B cell (primary cell): ENCODE measurements around the gene PRKCH. TPM values are rescaled to one million over a fixed set of nuclear protein-coding genes. Genes with fewer than 3 reads are reported as not detected.

Experiments
- ATAC-seq: fragments of 200-7000 bp; cut with Tn5 transposase; one replicate; pipeline ENCODE4 v1.10.0; 2021; ENCODE audit warnings: low read depth, mild to moderate bottlenecking, moderate number of reproducible peaks, moderate library complexity
- CTCF ChIA-PET: fragments of 350-600 bp; sonication (Branson Sonifier 250); formaldehyde crosslinking; loops from one replicate; lab custom pipeline; 2021; ENCODE audit warnings: antibody characterized with exemption, inconsistent platforms; lab: Charles Lee
- POLR2A ChIA-PET: fragments of 350-600 bp; sonication (Branson Sonifier 250); formaldehyde crosslinking; loops from one replicate; lab custom pipeline; 2021; ENCODE audit warnings: antibody characterized with exemption; lab: Charles Lee
- DNase-seq: peaks from one replicate; pipeline ENCODE4 v3.0.0; 2013
- H2AFZ ChIP-seq: 2 replicates; pipeline ENCODE4 v1.6.1; 2012; ENCODE audit warnings: mild to moderate bottlenecking, low read depth, low read length; ENCODE audit not compliant: insufficient read depth, poor library complexity, severe bottlenecking
- H3K27ac ChIP-seq, 2 donors: 1 replicate in 1 of 2; 2 replicates in 1 of 2; pipeline ENCODE4 v1.5.1; 2012 to 2013; ENCODE audit warnings: low read length in 2 of 2, mild to moderate bottlenecking in 2 of 2, moderate library complexity in 1 of 2
- H3K27me3 ChIP-seq, 4 experiments: fragments of 200-600 bp in 1 of 4; sonication (generic) in 1 of 4; replicated peaks in 1 of 4; 1 replicate in 2 of 4; 2 replicates in 2 of 4; pipeline versions ENCODE4 v1.6.1 to v1.7.0; 2013 to 2016; ENCODE audit warnings: low read length in 3 of 4, mild to moderate bottlenecking in 2 of 4, mixed read lengths in 1 of 4, moderate library complexity in 1 of 4; ENCODE audit not compliant: insufficient read depth in 4 of 4, control insufficient read depth in 3 of 4; ENCODE audit errors: control extremely low read depth in 1 of 4
- H3K36me3 ChIP-seq, 2 experiments: replicated peaks in 1 of 2; 1 replicate in 1 of 2; 2 replicates in 1 of 2; pipeline versions ENCODE4 v1.6.1 to v1.7.1; 2013; ENCODE audit warnings: low read length in 1 of 2; ENCODE audit not compliant: insufficient read depth in 2 of 2, control insufficient read depth in 1 of 2; ENCODE audit errors: control extremely low read depth in 1 of 2, extremely low read depth in 1 of 2
- H3K4me1 ChIP-seq, 2 donors: fragments of 200-600 bp in 1 of 2; sonication (generic) in 1 of 2; 1 replicate in 1 of 2; 2 replicates in 1 of 2; pipeline versions ENCODE4 v1.5.1 to v1.6.1; 2013 to 2017; ENCODE audit warnings: low read length in 2 of 2; ENCODE audit not compliant: control insufficient read depth in 2 of 2, insufficient read depth in 2 of 2
- H3K4me2 ChIP-seq: replicated peaks from 2 replicates; pipeline ENCODE3; 2012; ENCODE audit warnings: mild to moderate bottlenecking, low read depth, low read length; ENCODE audit not compliant: poor library complexity, severe bottlenecking
- H3K4me3 ChIP-seq, 5 experiments: fragments of 200-600 bp in 1 of 5; sonication (generic) in 1 of 5; 1 replicate in 3 of 5; 2 replicates in 2 of 5; pipeline versions ENCODE4 v1.5.1 to v1.7.0; 2011 to 2016; ENCODE audit warnings: low read length in 4 of 5, mild to moderate bottlenecking in 4 of 5, low read depth in 2 of 5, control low read depth in 1 of 5, moderate library complexity in 1 of 5; ENCODE audit not compliant: insufficient read depth in 1 of 5; ENCODE audit errors: control extremely low read depth in 1 of 5, extremely low read depth in 1 of 5
- H3K79me2 ChIP-seq: fragments of 200-600 bp; sonication (generic); one replicate; pipeline ENCODE4 v1.6.0; 2016; ENCODE audit warnings: low read length; ENCODE audit not compliant: control insufficient read depth, insufficient read depth
- H3K9ac ChIP-seq: fragments of 200-600 bp; sonication (generic); 2 replicates; pipeline ENCODE4 v1.6.1; 2017; ENCODE audit warnings: mild to moderate bottlenecking, low read length, moderate library complexity
- H3K9me3 ChIP-seq, 3 donors: one replicate each; pipeline versions ENCODE4 v1.6.1 to v1.7.1; 2013; ENCODE audit warnings: low read length in 2 of 3; ENCODE audit not compliant: control insufficient read depth in 2 of 3, insufficient read depth in 1 of 3; ENCODE audit errors: control extremely low read depth in 1 of 3
- H4K20me1 ChIP-seq: 2 replicates; pipeline ENCODE4 v1.6.0; 2012; ENCODE audit warnings: mild to moderate bottlenecking, low read length; ENCODE audit not compliant: insufficient read depth, control insufficient read depth, poor library complexity, severe bottlenecking
- H3K27ac Mint-ChIP-seq: one replicate; pipeline ENCODE4 v1.8.0; 2021; ENCODE audit warnings: mixed read lengths
- H3K27me3 Mint-ChIP-seq: one replicate; pipeline ENCODE4 v1.8.0; 2021; ENCODE audit warnings: mixed read lengths
- H3K4me1 Mint-ChIP-seq: one replicate; pipeline ENCODE4 v1.8.0; 2021; ENCODE audit warnings: mixed read lengths
- H3K4me3 Mint-ChIP-seq: one replicate; pipeline ENCODE4 v1.8.0; 2021; ENCODE audit warnings: mixed read lengths
- H3K9me3 Mint-ChIP-seq: one replicate; pipeline ENCODE4 v1.8.0; 2022; ENCODE audit warnings: mixed read lengths; ENCODE audit not compliant: insufficient read depth
- EZH2 ChIP-seq: IDR thresholded peaks from 2 replicates; pipeline ENCODE4 v1.6.1; 2012; ENCODE audit warnings: borderline replicate concordance, low read depth, mild to moderate bottlenecking, moderate library complexity, low read length; ENCODE audit not compliant: insufficient read depth, poor library complexity, severe bottlenecking
- WGBS: methylation state at CpG from one replicate; pipeline ENCODE4 v1.1.5; 2013; ENCODE audit warnings: missing lambda C conversion rate; ENCODE audit not compliant: insufficient coverage; 5-methylcytosine and 5-hydroxymethylcytosine counted together
- intact Hi-C: fragments of 100-400 bp; cut with micrococcal nuclease; formaldehyde crosslinking; loops from one replicate; pipeline ENCODE4 v1.10.0; 2022
- polyA plus RNA-seq: library from polyadenylated mRNA; depleted of rRNA; stranded (reverse); fragments of >200 nt; gene quantifications from 2 replicates; pipeline ENCODE4 v1.2.3, GENCODE V29; 2012
- total RNA-seq, 2 donors: library from RNA; stranded (reverse); fragments of 120-200 nt in 1 of 2; gene quantifications; 1 replicate in 1 of 2; 2 replicates in 1 of 2; pipeline versions ENCODE4 v1.2.3 to v1.2.4, GENCODE V29; 2013 to 2022
- TF ChIP-seq, protein P1 (sequence below): fragments of 200-600 bp; IDR thresholded peaks from one replicate; pipeline ENCODE4 v1.8.0; 2022; ENCODE audit warnings: antibody characterized with exemption, mild to moderate bottlenecking

PRKCH gene
- total and polyA plus RNA-seq, 2 donors (not counting 1 experiment from before 2014, with no cell fraction given) = 2.0 to 5.0 TPM

GRCh38 chr14:61417883-61418455, 96.6 kb downstream of the PRKCH start:
- no peaks in the 10 kb centered on the region for H4K20me1 ChIP-seq
- peaks cover 0 to 3% (median 0%) of the 10 kb centered on the region in 4 experiments for H3K27me3 ChIP-seq
- no peaks in the 10 kb centered on the region for H3K79me2 ChIP-seq
- no peak for ATAC-seq
- no peak overlapping the region for H2AFZ ChIP-seq
- no peaks in the 10 kb centered on the region for H3K9me3 ChIP-seq
- CTCF ChIA-PET = no interaction called here
- POLR2A ChIA-PET = no interaction called here
- intact Hi-C loops = no loop called here
- TF ChIP-seq EZH2 = no peak
- TF ChIP-seq, protein P1, sequence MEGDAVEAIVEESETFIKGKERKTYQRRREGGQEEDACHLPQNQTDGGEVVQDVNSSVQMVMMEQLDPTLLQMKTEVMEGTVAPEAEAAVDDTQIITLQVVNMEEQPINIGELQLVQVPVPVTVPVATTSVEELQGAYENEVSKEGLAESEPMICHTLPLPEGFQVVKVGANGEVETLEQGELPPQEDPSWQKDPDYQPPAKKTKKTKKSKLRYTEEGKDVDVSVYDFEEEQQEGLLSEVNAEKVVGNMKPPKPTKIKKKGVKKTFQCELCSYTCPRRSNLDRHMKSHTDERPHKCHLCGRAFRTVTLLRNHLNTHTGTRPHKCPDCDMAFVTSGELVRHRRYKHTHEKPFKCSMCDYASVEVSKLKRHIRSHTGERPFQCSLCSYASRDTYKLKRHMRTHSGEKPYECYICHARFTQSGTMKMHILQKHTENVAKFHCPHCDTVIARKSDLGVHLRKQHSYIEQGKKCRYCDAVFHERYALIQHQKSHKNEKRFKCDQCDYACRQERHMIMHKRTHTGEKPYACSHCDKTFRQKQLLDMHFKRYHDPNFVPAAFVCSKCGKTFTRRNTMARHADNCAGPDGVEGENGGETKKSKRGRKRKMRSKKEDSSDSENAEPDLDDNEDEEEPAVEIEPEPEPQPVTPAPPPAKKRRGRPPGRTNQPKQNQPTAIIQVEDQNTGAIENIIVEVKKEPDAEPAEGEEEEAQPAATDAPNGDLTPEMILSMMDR = no peak
- Mint-ChIP-seq H3K27ac (no peak overlapping the region), H3K4me1 (peaks cover 4% of the 10 kb centered on the region), H3K4me3 (no peak overlapping the region), H3K9me3 (no peaks in the 10 kb centered on the region), H3K27me3 (no peaks in the 10 kb centered on the region)
- peaks cover 0 to 6% of the 10 kb centered on the region in 2 donors for H3K4me1 ChIP-seq
- DNase-seq = no peak
- H3K4me2 ChIP-seq = no peak overlapping the region
- no peaks in the 10 kb centered on the region for H3K36me3 ChIP-seq
- WGBS = no CpG with 5 or more reads among the region's 7 CpGs
- no peak overlapping the region for H3K9ac ChIP-seq
- H3K27ac ChIP-seq = no peak overlapping the region
- H3K4me3 ChIP-seq = no peak overlapping the region

GRCh38 chr14:61418746-61419145, 97.4 kb downstream of the PRKCH start:
- Histone ChIP-seq H3K79me2 (no peaks in the 10 kb centered on the region), H4K20me1 (no peaks in the 10 kb centered on the region), H3K4me1 (peaks cover 0 to 6% of the 10 kb centered on the region in 2 donors), H3K27ac (no peak overlapping the region), H3K9me3 (no peaks in the 10 kb centered on the region), H3K4me2 (no peak overlapping the region), H3K27me3 (peaks cover 0 to 3% (median 0%) of the 10 kb centered on the region in 4 experiments), H3K36me3 (no peaks in the 10 kb centered on the region), H2AFZ (no peak overlapping the region), H3K4me3 (no peak overlapping the region), H3K9ac (no peak overlapping the region)
- TF ChIP-seq, protein P1 = no peak
- no peak for TF ChIP-seq EZH2
- intact Hi-C loops = no loop called here
- Mint-ChIP-seq H3K27ac (no peak overlapping the region), H3K4me3 (no peak overlapping the region), H3K27me3 (no peaks in the 10 kb centered on the region), H3K4me1 (peaks cover 4% of the 10 kb centered on the region), H3K9me3 (no peaks in the 10 kb centered on the region)
- DNase-seq = no peak
- POLR2A ChIA-PET = no interaction called here
- ATAC-seq = no peak
- CTCF ChIA-PET = no interaction called here
- WGBS = 60% methylated on average over 1 of the region's 4 CpGs
